Mononuclear cell (primary cell): ENCODE measurements around the gene DPP6. TPM values are rescaled to one million over a fixed set of nuclear protein-coding genes. Genes with fewer than 3 reads are reported as not detected.

ENCODE experiments used
- H3K27me3 ChIP-seq: 2 replicates; pipeline ENCODE4 v1.6.0; 2011; ENCODE audit warnings: low read length, control low read depth; ENCODE audit not compliant: insufficient read depth
- H3K4me1 ChIP-seq: 2 replicates; pipeline ENCODE4 v1.5.1; 2011; ENCODE audit warnings: mild to moderate bottlenecking, low read length, control low read depth; ENCODE audit not compliant: insufficient read depth
- H3K4me3 ChIP-seq: 2 replicates; pipeline ENCODE4 v1.5.1; 2011; ENCODE audit warnings: mild to moderate bottlenecking, low read length, moderate library complexity
- H3K9me3 ChIP-seq: 2 replicates; pipeline ENCODE4 v1.5.1; 2011; ENCODE audit warnings: low read depth, mild to moderate bottlenecking, control low read depth, low read length
- total RNA-seq: library from RNA; depleted of rRNA; stranded (reverse); fragments of >200 nt; gene quantifications from one replicate; pipeline ENCODE4 v1.2.3, GENCODE V29; 2012

DPP6 gene
- total RNA-seq, 1 donor: not detected

DNA sequence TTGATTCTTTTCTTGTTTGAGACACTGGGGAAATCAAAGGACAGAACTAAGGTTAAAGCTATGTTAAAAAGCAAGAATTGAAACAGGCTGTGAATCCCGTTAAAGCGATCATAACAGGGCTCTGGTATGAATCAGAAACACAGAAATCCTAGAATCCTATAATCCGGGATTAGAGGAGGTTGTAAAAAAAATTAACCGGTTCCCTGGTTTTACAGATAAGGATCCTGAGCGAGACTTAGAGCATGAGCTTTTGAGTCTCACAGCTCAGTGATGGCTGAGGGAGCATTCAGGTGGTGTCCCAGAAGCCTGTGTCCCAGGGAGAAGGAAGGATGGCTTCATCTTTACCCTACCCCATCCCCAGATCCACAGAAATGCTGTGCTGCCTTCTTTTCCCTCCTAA lies 489.4 kb downstream of the DPP6 start:
- no peaks in the 10 kb centered on the region for H3K4me1 ChIP-seq
- no peaks in the 10 kb centered on the region for H3K27me3 ChIP-seq
- H3K4me3 ChIP-seq: no peak overlapping the region
- no peaks in the 10 kb centered on the region for H3K9me3 ChIP-seq

DNA sequence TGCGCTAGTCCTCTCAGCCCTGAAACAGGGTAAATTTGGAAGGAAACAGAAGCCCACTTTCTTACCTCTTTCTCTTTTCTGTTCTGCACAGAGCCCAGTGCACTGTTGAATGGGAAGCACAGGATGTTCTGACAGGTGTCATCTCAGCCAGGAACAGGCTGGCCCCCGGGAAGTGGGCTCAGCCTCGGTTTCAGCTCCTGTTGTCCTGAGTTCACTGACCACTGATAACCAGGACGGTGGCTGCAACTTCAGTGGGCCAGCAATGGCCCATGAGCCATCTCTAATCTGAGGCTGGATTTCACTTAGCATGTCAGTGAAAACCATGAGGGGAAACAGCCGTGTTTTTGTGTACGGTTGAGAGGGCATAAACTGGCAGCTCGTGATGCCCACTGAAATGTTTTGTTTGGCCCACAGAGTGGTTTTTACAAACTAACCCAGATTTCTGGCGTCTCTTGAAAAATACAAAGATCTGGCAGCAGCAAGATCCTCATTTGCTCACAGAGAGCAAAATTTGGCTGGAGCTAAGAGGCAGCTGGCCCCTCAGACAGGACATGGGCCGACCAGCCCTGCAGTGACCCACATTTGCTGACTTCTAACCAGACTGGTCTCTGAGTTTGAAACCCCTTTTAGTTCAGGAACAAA lies 494.9 kb downstream of the DPP6 start:
- no peaks in the 10 kb centered on the region for H3K27me3 ChIP-seq
- no peaks in the 10 kb centered on the region for H3K4me1 ChIP-seq
- H3K4me3 ChIP-seq: no peak overlapping the region
- no peaks in the 10 kb centered on the region for H3K9me3 ChIP-seq

DNA sequence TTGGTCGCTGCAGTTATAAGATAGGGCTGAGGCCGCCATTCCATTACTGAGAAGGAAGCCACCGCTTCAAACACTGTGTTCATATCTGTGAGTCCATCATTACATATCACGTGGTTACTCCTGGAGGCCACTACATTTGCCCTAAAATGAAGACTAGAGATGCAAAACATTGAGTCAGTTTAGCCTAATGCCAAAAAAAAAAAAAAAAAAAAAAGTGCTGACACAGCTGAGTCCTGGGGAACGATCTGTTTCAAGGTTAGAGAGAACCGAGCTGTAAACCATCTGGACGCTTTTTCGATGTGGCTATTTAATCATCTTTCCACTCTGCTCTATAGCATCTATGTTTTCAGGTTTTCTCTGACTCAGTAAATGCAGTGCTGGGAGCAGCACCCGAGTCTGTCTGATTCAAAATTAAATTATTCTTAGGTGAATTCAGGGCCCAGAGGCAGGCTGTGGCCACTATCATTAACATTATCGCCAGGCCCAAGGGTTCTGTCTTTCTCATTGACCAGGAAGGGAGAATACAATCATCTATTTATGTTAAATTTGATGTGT lies 501.6 kb downstream of the DPP6 start:
- H3K4me1 ChIP-seq: no peaks in the 10 kb centered on the region
- H3K4me3 ChIP-seq: no peak overlapping the region
- no peaks in the 10 kb centered on the region for H3K27me3 ChIP-seq
- no peaks in the 10 kb centered on the region for H3K9me3 ChIP-seq

DNA sequence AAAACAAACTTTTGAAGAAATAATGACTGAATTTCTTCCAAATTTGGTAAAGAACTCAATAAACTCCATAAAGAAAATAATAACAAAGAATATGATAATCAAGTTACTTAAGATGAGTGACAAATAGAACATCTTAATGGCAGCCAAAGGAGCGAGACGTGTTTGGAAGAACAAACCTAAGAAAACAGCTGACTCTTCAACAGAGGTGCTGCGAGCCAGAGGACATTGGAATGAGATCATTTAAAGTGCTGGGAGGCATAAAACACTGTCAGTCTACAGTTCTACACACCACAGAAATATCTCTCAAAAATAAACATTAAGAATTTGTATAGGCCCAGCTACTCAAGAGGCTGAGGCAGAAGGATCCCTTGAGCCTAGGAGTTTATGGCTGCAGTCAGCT lies 507.3 kb downstream of the DPP6 start:
- Histone ChIP-seq H3K27me3 (no peaks in the 10 kb centered on the region), H3K9me3 (no peaks in the 10 kb centered on the region), H3K4me3 (no peak overlapping the region), H3K4me1 (no peaks in the 10 kb centered on the region)

DNA sequence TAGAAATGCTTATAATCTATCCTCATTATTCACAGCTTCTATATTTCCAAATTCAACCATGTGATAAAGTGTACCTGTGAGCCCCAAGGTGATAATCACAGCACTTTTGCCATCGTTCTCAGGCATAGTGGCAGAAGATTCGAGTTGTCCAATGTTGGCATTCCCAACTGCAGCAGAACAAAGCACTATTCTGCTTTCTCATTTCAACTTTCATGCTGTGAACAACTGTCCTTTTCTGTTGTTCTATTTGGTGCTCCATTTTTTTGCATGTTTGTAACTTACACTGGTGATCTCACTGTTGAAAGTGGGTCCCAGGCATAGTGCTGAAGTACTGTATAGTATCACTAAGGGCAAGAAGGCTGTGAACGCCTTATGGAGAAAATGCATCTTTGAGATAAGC lies 512.5 kb downstream of the DPP6 start:
- no peaks in the 10 kb centered on the region for H3K4me1 ChIP-seq

DNA sequence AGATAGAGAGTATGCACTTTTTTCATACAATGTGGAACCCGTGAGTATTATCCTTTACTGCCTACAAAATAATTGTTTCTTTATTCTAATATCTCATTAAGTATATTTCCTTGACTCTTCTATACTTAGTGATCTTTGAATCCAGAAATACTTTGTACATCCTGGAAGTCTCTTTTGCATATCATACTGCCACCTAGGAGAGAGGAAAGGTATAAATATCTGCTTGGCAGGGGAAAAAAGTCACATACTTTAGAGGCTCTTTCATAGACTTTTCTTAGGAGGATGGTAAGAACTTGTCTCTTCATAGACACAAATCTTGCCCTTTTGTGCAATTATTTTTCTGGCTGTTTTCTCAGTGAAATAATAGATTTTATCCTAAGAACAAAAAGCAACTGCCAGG lies 514.7 kb downstream of the DPP6 start:
- Histone ChIP-seq H3K4me1 (no peaks in the 10 kb centered on the region), H3K4me3 (no peak overlapping the region), H3K9me3 (no peaks in the 10 kb centered on the region), H3K27me3 (no peaks in the 10 kb centered on the region)

More for the DNA sequence above, 512.5 kb downstream of the DPP6 start:
- H3K4me3 ChIP-seq: no peak overlapping the region
- no peaks in the 10 kb centered on the region for H3K9me3 ChIP-seq
- no peaks in the 10 kb centered on the region for H3K27me3 ChIP-seq

DNA sequence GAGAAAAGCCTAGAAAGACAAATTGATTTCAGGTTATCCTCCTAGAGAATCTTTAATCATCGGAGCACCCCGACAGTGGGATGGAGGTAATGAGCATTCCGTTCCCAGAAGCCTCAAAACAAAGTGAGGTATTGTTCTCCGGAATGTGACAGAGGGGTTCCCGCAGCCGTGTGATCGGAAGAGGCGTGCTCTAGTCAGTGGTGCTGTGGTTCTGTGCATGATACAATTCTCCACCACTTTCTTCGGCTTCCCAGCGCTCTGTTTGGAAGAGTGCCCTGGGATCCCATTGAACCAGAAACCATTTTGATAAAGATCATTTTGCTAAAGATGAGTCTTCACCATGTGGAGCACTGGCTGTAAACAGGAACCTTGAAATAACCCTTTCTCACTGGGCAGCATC lies 516.1 kb downstream of the DPP6 start:
- Histone ChIP-seq H3K9me3 (no peaks in the 10 kb centered on the region), H3K4me1 (no peaks in the 10 kb centered on the region)

DNA sequence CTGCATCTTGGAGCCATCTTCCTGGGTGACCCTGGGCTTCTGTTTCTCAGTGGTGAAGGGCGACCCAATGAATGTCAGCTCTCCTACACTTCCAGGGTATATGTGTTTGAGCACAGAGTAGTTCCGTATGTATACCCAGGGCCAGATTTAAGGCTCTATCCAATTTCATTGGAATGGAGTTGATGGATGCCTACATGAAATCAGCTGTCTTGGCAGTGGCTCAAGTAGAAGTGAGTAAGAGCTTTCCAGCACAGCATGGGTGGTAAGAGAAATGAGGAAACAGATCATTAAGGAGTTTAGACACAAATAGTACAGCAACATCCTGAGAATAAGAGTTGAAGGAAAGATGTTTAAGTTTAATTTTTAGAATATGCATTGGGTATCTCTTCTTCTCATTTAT lies 517.7 kb downstream of the DPP6 start:
- Histone ChIP-seq H3K4me3 (no peak overlapping the region), H3K9me3 (peaks cover 6% of the 10 kb centered on the region), H3K4me1 (no peaks in the 10 kb centered on the region), H3K27me3 (no peaks in the 10 kb centered on the region)

More for the DNA sequence above, 516.1 kb downstream of the DPP6 start:
- no peaks in the 10 kb centered on the region for H3K27me3 ChIP-seq
- no peak overlapping the region for H3K4me3 ChIP-seq

DNA sequence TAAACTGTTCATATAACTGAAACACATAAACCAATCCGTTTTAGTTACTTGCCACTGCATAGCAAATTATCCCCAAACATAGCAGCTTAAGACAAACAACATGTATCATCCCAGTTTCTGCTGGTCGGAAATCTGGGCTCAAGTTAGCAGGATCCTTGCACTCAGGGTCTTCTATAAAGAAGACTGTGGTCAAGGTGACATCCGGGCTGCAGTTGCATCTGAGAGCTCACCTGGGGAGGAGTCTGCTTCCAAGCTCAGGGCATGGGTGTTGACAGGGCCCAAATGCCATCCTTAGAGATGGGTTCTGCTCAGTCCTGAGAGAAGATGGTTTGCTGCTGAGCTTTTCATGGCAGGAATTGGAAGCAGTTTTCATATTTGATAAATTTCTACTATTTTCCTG lies 519.6 kb downstream of the DPP6 start:
- H3K27me3 ChIP-seq: no peaks in the 10 kb centered on the region
- H3K4me1 ChIP-seq: no peaks in the 10 kb centered on the region
- peaks cover 6% of the 10 kb centered on the region for H3K9me3 ChIP-seq
- no peak overlapping the region for H3K4me3 ChIP-seq

DNA sequence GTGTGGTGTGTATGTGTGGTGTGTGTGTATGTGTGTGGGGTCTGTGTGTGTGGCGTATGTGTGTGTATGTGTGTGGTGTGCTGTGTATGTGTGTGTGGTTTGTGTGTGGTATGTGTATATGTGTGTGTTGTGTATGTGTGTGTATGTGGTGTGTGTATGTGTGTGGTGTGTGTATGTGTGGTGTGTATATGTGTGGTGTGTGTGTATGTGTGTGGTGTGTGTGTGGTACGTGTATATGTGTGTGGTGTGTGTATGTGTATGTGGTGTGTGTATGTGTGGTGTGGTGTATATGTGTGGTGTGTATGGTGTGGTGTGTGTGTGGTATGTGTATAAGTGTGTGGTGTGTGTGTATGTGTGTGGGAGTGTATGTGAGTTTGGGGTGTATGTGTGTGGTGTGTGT lies 522.0 kb downstream of the DPP6 start:
- peaks cover 6% of the 10 kb centered on the region for H3K9me3 ChIP-seq

DNA sequence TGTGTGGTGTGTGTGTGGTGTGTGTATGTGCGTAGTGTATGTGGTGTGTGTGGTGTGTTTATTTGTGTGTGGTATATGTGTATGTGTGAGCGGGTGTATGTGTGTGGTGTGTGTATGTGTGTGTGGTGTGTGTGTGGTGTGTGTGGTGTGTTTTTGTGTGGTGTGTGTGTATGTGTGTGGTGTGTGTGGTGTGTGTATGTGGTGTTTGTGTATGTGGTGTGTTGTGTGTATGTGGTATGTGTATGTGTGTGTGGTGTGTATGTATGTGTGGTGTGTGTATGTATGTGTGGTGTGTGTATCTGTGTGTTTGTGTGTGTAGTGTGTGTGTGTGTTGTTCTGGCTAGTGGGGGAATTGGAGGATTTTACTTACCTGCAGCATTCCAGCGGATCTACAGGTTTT lies 523.3 kb downstream of the DPP6 start:
- H3K4me3 ChIP-seq: no peak overlapping the region
- peaks cover 6% of the 10 kb centered on the region for H3K9me3 ChIP-seq
- no peaks in the 10 kb centered on the region for H3K4me1 ChIP-seq
- H3K27me3 ChIP-seq: no peaks in the 10 kb centered on the region

More for the DNA sequence above, 522.0 kb downstream of the DPP6 start:
- Histone ChIP-seq H3K27me3 (no peaks in the 10 kb centered on the region), H3K4me1 (no peaks in the 10 kb centered on the region), H3K4me3 (no peak overlapping the region)

DNA sequence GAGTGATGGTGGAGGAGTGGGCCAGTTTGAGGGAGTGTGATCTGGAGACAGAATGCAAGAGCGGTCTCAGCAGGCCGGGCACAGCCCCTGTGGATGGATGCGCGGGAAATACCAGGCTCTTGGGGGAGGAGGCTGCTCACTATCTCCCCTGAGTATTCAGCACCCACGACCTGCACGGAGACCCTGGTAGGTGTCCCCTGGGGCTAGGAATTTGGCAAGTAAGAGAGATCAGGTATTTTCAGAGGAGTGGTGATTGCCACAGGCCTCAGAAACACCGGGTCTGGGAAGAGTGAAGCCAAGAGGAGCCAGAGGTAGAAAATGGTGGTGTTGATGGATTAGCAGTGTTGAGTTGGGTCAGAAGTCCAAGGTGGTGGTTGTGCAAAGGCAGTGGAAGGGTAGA lies 524.4 kb downstream of the DPP6 start:
- Histone ChIP-seq H3K27me3 (no peaks in the 10 kb centered on the region), H3K4me3 (no peak overlapping the region)

DNA sequence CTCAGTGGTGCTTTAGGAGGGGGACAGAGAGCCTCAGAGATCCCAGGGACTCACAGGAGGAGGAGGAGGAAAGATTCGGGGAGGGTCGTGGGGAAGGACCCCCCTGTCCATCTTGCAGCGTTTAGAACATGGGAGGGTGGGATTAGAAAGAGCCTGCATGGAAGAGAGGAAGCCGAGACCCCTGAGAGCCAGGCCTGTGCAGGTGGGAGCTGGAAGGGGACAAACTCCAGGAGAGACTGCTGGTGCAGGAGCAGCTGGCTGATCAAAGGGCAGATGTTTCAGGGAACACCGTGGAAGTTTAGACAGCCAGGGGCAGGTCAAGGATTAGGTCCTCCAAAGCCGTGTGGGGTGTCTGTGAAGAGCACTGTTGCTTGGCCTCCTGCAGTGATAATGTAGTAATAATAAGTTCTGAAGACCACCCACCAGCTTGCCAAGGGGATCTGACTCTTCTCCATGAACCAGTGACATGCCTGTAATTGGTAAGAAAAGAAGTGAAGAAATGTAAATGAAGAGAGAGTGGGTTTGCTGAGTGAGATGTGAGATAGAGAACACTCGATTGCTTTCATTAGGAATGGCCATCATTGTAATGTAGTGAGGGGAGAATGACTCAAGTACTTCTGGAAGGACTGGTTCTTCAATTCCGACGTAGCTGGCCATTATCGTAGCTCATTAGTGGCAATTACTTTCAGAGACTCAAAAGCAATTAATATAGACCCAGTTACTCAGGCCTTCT lies 525.1 kb downstream of the DPP6 start:
- Histone ChIP-seq H3K9me3 (peaks cover 6% of the 10 kb centered on the region), H3K4me1 (no peaks in the 10 kb centered on the region), H3K27me3 (no peaks in the 10 kb centered on the region), H3K4me3 (no peak overlapping the region)

More for the DNA sequence above, 524.4 kb downstream of the DPP6 start:
- H3K4me1 ChIP-seq: no peaks in the 10 kb centered on the region
- H3K9me3 ChIP-seq: peaks cover 6% of the 10 kb centered on the region

DNA sequence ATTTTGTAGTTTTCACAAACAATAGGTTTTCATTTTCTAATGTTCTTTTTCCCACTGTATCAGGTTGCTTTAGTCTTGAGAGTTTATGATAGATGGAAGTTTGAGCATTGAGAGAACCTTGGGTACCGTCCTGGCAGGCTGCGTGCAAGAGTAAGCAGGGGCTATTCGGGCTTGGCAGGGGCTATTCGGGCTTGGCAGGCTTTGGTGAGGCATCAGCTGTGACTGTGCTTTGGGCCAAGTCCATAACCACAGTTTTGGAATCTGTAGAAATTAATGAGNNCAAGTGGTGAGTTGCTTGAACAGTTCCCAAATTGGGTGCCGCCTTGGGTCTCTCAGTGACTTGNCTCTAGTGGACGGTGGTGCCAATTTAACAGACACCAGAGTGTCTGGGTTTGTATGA lies 526.1 kb downstream of the DPP6 start:
- no peaks in the 10 kb centered on the region for H3K4me1 ChIP-seq
- H3K4me3 ChIP-seq: no peak overlapping the region
- peaks cover 6% of the 10 kb centered on the region for H3K9me3 ChIP-seq
- no peaks in the 10 kb centered on the region for H3K27me3 ChIP-seq

DNA sequence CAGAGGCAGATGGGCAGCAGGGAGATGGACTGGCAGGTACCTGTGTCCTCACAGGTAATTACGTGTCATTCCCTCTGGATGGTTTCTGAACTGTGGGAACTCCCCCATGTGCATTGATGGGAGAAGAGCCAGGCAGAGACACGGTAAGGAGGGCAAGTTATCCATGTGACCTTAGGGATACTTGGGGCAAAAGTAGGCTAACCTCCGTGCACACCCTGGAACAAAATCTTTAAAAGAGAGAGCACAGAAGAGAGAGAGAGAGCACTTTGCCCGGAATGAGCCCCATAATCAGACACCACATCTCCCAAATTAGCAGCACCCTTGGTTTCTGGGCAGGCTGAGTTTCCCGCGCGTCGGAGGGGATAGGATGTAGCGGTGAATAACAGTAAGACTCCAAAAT lies 527.5 kb downstream of the DPP6 start:
- H3K9me3 ChIP-seq: peaks cover 2% of the 10 kb centered on the region

More for the DNA sequence above, 527.5 kb downstream of the DPP6 start:
- Histone ChIP-seq H3K4me1 (no peaks in the 10 kb centered on the region), H3K27me3 (no peaks in the 10 kb centered on the region), H3K4me3 (no peak overlapping the region)
